ENCODE measurements around the gene OSBP2.

The OSBP2 gene

DNA sequence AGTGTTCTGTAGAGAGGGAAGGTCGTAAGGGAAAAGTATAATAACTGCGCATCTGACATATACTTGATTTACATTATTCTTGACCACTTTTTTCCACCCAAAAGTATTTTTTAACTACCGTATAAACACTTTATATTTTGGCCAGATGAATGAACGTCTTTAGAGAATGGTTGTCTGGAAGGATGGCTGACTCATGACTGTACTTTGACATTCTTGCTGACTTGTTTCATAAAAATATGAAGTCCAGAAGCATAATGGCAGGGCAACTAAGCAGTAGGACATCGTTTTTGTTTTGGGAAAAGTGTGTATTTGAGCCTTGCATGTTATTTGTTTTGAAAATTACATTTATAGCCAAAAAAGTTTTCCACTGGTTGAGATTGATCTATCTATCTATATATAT lies 110.0 kb downstream of the OSBP2 start:
- DNase-seq (ENCODE audit: low spot score) = no peak
- peaks cover 0 to 44% (median 35%) of the 10 kb centered on the region in 3 experiments for H3K27me3 ChIP-seq (ENCODE audit: control insufficient read depth in 3 of 3, insufficient read depth in 3 of 3, low read depth in 1 of 3, low read length in 3 of 3)

DNA sequence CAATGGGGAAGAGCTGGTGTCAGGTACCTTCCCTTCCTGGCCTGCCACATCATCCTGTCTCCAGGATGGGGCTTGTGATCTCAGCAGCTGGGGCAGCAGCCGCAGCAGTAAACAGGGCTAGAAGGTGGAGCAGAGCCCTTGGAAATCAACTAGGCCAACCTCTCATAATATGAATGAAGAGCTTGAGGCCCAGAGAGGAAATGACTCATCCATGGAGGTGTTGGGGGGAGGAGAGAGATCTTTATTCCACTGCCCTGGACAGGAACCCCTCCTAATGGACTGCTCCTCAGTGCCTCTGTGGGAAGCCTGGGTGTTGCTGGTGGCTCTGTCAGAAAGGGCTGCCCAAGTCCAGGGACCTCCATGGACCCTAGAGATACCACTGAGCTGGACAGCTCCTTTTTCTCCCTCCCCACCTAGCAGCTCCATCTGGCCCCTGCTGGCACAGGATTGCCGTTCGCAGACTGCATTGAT lies 111.8 kb downstream of the OSBP2 start:
- Histone ChIP-seq H2BK120ac (ENCODE audit: low read depth, low read length) (no peak overlapping the region), H2AK5ac (ENCODE audit: low read depth, low read length) (no peak overlapping the region), H4K8ac (ENCODE audit: low read depth, low read length) (no peak overlapping the region), H3K27me3 (ENCODE audit: control insufficient read depth in 3 of 3, insufficient read depth in 3 of 3, low read depth in 1 of 3, low read length in 3 of 3) (peaks cover 0 to 37% (median 24%) of the 10 kb centered on the region in 3 experiments), H3K27ac (replicated peaks; ENCODE audit: low read length) (no peak overlapping the region), H3K23ac (ENCODE audit: low read depth, low read length, poor library complexity) (no peak overlapping the region), H3K4me1 (ENCODE audit: control insufficient read depth in 2 of 2, insufficient read depth in 1 of 2, low read depth in 1 of 2, low read length in 2 of 2) (peaks cover 3 to 7% of the 10 kb centered on the region in 2 donors), H3K9me3 (replicated peaks in 1 of 2; ENCODE audit: control insufficient read depth in 2 of 2, insufficient read depth in 1 of 2, low read depth in 1 of 2, low read length in 2 of 2) (no peaks in the 10 kb centered on the region), H3K18ac (ENCODE audit: low read length) (no peak overlapping the region), H2BK12ac (ENCODE audit: low read length) (no peak overlapping the region), H3K4me3 (ENCODE audit: low read length in 2 of 2) (peak overlapping the region in 1 of 2 donors; percentile 15), H4K91ac (ENCODE audit: low read depth, low read length, poor library complexity) (no peak overlapping the region), H3K14ac (ENCODE audit: low read length) (no peak overlapping the region), H3K79me1 (ENCODE audit: low read depth, low read length) (no peaks in the 10 kb centered on the region), H2BK5ac (ENCODE audit: low read length) (no peak overlapping the region), H3K4ac (ENCODE audit: low read length) (no peak overlapping the region), H3K4me2 (ENCODE audit: insufficient read depth, low read length, poor library complexity, severe bottlenecking) (no peak overlapping the region), H3K9ac (ENCODE audit: low read depth, low read length, poor library complexity) (no peak overlapping the region), H3K36me3 (replicated peaks in 1 of 2; ENCODE audit: control insufficient read depth in 2 of 2, insufficient read depth in 2 of 2, low read length in 2 of 2) (no peaks in the 10 kb centered on the region), H2AFZ (ENCODE audit: low read length) (no peak overlapping the region), H2BK15ac (ENCODE audit: low read length) (no peak overlapping the region)
- DNase-seq (ENCODE audit: low spot score) = no peak
- no CpG with 5 or more reads among the region's 3 CpGs for WGBS, 2 donors (ENCODE audit: extremely low coverage in 2 of 2, insufficient read length in 2 of 2, insufficient replicate concordance in 1 of 2)

More for the DNA sequence above, 110.0 kb downstream of the OSBP2 start:
- no peak overlapping the region for H3K14ac ChIP-seq (ENCODE audit: low read length)
- H3K27ac ChIP-seq (replicated peaks; ENCODE audit: low read length) = no peak overlapping the region
- no peak overlapping the region for H4K91ac ChIP-seq (ENCODE audit: low read depth, low read length, poor library complexity)
- H2BK5ac ChIP-seq (ENCODE audit: low read length) = no peak overlapping the region
- no peak overlapping the region for H2BK120ac ChIP-seq (ENCODE audit: low read depth, low read length)
- no peak overlapping the region for H3K23ac ChIP-seq (ENCODE audit: low read depth, low read length, poor library complexity)
- no peaks in the 10 kb centered on the region for H3K36me3 ChIP-seq (replicated peaks in 1 of 2; ENCODE audit: control insufficient read depth in 2 of 2, insufficient read depth in 2 of 2, low read length in 2 of 2)
- H3K9me3 ChIP-seq (replicated peaks in 1 of 2; ENCODE audit: control insufficient read depth in 2 of 2, insufficient read depth in 1 of 2, low read depth in 1 of 2, low read length in 2 of 2) = no peaks in the 10 kb centered on the region
- no peaks in the 10 kb centered on the region for H3K79me1 ChIP-seq (ENCODE audit: low read depth, low read length)
- no peak overlapping the region for H2BK15ac ChIP-seq (ENCODE audit: low read length)
- H3K4ac ChIP-seq (ENCODE audit: low read length) = no peak overlapping the region
- H3K18ac ChIP-seq (ENCODE audit: low read length) = no peak overlapping the region
- no peak overlapping the region for H3K4me3 ChIP-seq (ENCODE audit: low read length in 2 of 2)
- H2BK12ac ChIP-seq (ENCODE audit: low read length) = no peak overlapping the region
- peaks cover 3 to 7% of the 10 kb centered on the region in 2 donors for H3K4me1 ChIP-seq (ENCODE audit: control insufficient read depth in 2 of 2, insufficient read depth in 1 of 2, low read depth in 1 of 2, low read length in 2 of 2)
- no peak overlapping the region for H3K4me2 ChIP-seq (ENCODE audit: insufficient read depth, low read length, poor library complexity, severe bottlenecking)
- H2AFZ ChIP-seq (ENCODE audit: low read length) = no peak overlapping the region
- no peak overlapping the region for H2AK5ac ChIP-seq (ENCODE audit: low read depth, low read length)
- no CpG with 5 or more reads among the region's 5 CpGs for WGBS, 2 donors (ENCODE audit: extremely low coverage in 2 of 2, insufficient read length in 2 of 2, insufficient replicate concordance in 1 of 2)
- no peak overlapping the region for H4K8ac ChIP-seq (ENCODE audit: low read depth, low read length)
- no peak overlapping the region for H3K9ac ChIP-seq (ENCODE audit: low read depth, low read length, poor library complexity)

DNA sequence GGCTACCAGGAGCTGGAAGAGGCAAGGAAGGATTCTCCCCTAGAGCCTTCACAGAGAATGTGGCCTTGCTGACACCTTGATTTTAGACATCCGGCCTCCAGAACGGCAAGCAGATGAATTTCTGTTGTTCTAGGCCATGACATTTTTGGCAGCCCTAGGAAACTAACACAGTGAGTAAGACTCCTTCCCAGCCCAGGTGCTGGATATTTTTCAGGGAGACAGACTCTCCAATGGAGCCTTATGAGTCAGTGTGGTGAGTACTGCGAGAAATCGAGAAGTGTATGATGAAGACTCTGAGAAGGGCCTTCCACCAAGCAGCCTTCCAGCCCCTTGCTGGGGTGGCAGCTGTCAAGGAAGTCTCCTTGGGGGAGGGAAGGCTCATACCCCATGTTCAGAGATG lies 114.4 kb downstream of the OSBP2 start:
- H3K4ac ChIP-seq (ENCODE audit: low read length) = no peak overlapping the region
- no peak overlapping the region for H3K14ac ChIP-seq (ENCODE audit: low read length)
- H3K4me1 ChIP-seq (ENCODE audit: control insufficient read depth in 2 of 2, insufficient read depth in 1 of 2, low read depth in 1 of 2, low read length in 2 of 2) = no peaks in the 10 kb centered on the region
- H4K8ac ChIP-seq (ENCODE audit: low read depth, low read length) = no peak overlapping the region
- no peak overlapping the region for H2BK5ac ChIP-seq (ENCODE audit: low read length)
- no peak for DNase-seq (ENCODE audit: low spot score)
- H4K91ac ChIP-seq (ENCODE audit: low read depth, low read length, poor library complexity) = no peak overlapping the region
- H3K36me3 ChIP-seq (replicated peaks in 1 of 2; ENCODE audit: control insufficient read depth in 2 of 2, insufficient read depth in 2 of 2, low read length in 2 of 2) = no peaks in the 10 kb centered on the region
- no CpG with 5 or more reads among the region's 4 CpGs for WGBS, 2 donors (ENCODE audit: extremely low coverage in 2 of 2, insufficient read length in 2 of 2, insufficient replicate concordance in 1 of 2)
- H3K23ac ChIP-seq (ENCODE audit: low read depth, low read length, poor library complexity) = no peak overlapping the region
- H2AFZ ChIP-seq (ENCODE audit: low read length) = no peak overlapping the region
- no peak overlapping the region for H3K9ac ChIP-seq (ENCODE audit: low read depth, low read length, poor library complexity)
- H2BK15ac ChIP-seq (ENCODE audit: low read length) = no peak overlapping the region
- H3K27me3 ChIP-seq (ENCODE audit: control insufficient read depth in 3 of 3, insufficient read depth in 3 of 3, low read depth in 1 of 3, low read length in 3 of 3) = peaks cover 0 to 14% (median under 1%) of the 10 kb centered on the region in 3 experiments
- no peak overlapping the region for H3K4me3 ChIP-seq (ENCODE audit: low read length in 2 of 2)
- H3K4me2 ChIP-seq (ENCODE audit: insufficient read depth, low read length, poor library complexity, severe bottlenecking) = no peak overlapping the region
- no peaks in the 10 kb centered on the region for H3K79me1 ChIP-seq (ENCODE audit: low read depth, low read length)
- no peaks in the 10 kb centered on the region for H3K9me3 ChIP-seq (replicated peaks in 1 of 2; ENCODE audit: control insufficient read depth in 2 of 2, insufficient read depth in 1 of 2, low read depth in 1 of 2, low read length in 2 of 2)
- no peak overlapping the region for H2BK120ac ChIP-seq (ENCODE audit: low read depth, low read length)
- H3K18ac ChIP-seq (ENCODE audit: low read length) = no peak overlapping the region
- no peak overlapping the region for H2AK5ac ChIP-seq (ENCODE audit: low read depth, low read length)
- H2BK12ac ChIP-seq (ENCODE audit: low read length) = no peak overlapping the region
- H3K27ac ChIP-seq (replicated peaks; ENCODE audit: low read length) = no peak overlapping the region

DNA sequence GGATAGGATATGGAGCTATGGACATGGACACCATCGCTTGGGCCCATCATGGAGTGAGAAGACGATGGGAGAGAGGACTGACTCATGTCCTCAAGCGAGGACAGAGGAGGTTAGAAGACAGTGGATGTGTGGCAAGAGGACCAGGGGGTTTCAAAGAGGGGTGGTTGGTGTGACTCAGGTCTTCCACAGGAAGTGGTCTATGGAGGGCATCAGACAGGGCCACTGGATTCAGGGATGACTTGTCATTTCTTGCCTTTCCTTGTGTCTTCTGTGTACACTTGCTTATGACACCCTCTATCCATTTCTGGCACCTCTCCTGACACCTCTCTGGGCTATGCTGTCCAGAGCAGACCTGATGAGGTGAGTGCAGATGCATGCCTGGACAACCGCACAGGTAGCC lies 115.4 kb downstream of the OSBP2 start:
- H2BK12ac ChIP-seq (ENCODE audit: low read length) = no peak overlapping the region
- peak overlapping the region in 1 of 2 donors; percentile 27 for H3K4me3 ChIP-seq (ENCODE audit: low read length in 2 of 2)
- H4K91ac ChIP-seq (ENCODE audit: low read depth, low read length, poor library complexity) = no peak overlapping the region
- no peak overlapping the region for H2BK5ac ChIP-seq (ENCODE audit: low read length)
- DNase-seq (ENCODE audit: low spot score) = no peak
- H2AFZ ChIP-seq (ENCODE audit: low read length) = no peak overlapping the region
- no peak overlapping the region for H3K4ac ChIP-seq (ENCODE audit: low read length)
- no peak overlapping the region for H4K8ac ChIP-seq (ENCODE audit: low read depth, low read length)
- peaks cover 0 to 8% (median 0%) of the 10 kb centered on the region in 3 experiments for H3K27me3 ChIP-seq (ENCODE audit: control insufficient read depth in 3 of 3, insufficient read depth in 3 of 3, low read depth in 1 of 3, low read length in 3 of 3)
- no peak overlapping the region for H3K18ac ChIP-seq (ENCODE audit: low read length)
- H2AK5ac ChIP-seq (ENCODE audit: low read depth, low read length) = no peak overlapping the region
- H3K36me3 ChIP-seq (replicated peaks in 1 of 2; ENCODE audit: control insufficient read depth in 2 of 2, insufficient read depth in 2 of 2, low read length in 2 of 2) = no peaks in the 10 kb centered on the region
- H3K23ac ChIP-seq (ENCODE audit: low read depth, low read length, poor library complexity) = peak overlapping the region; percentile 34
- no peak overlapping the region for H3K4me2 ChIP-seq (ENCODE audit: insufficient read depth, low read length, poor library complexity, severe bottlenecking)
- H3K14ac ChIP-seq (ENCODE audit: low read length) = no peak overlapping the region
- H3K27ac ChIP-seq (replicated peaks; ENCODE audit: low read length) = no peak overlapping the region
- no peak overlapping the region for H3K9ac ChIP-seq (ENCODE audit: low read depth, low read length, poor library complexity)
- H3K4me1 ChIP-seq (ENCODE audit: control insufficient read depth in 2 of 2, insufficient read depth in 1 of 2, low read depth in 1 of 2, low read length in 2 of 2) = no peaks in the 10 kb centered on the region
- H3K79me1 ChIP-seq (ENCODE audit: low read depth, low read length) = no peaks in the 10 kb centered on the region
- H2BK120ac ChIP-seq (ENCODE audit: low read depth, low read length) = no peak overlapping the region
- H2BK15ac ChIP-seq (ENCODE audit: low read length) = peak overlapping the region; percentile 35
- H3K9me3 ChIP-seq (replicated peaks in 1 of 2; ENCODE audit: control insufficient read depth in 2 of 2, insufficient read depth in 1 of 2, low read depth in 1 of 2, low read length in 2 of 2) = no peaks in the 10 kb centered on the region
- WGBS, 2 donors (ENCODE audit: extremely low coverage in 2 of 2, insufficient read length in 2 of 2, insufficient replicate concordance in 1 of 2) = no CpG with 5 or more reads among the region's 4 CpGs

All from neuronal stem cell (in vitro differentiated cells).